Mesenchymal stem cell (in vitro differentiated cells and primary cell): ENCODE results near the gene SPATA13.

Source experiments
- DNase-seq: peaks from one replicate; pipeline ENCODE4 v3.0.0-alpha.2; 2013
- H2AFZ ChIP-seq: one replicate; pipeline ENCODE4 v1.6.1; 2013; ENCODE audit warnings: low read depth, mild to moderate bottlenecking, control low read depth, inconsistent platforms, low read length, moderate library complexity
- H2AK5ac ChIP-seq: 2 replicates; pipeline ENCODE4 v1.6.1; 2013; ENCODE audit warnings: low read length, moderate library complexity, mild to moderate bottlenecking, inconsistent platforms; ENCODE audit not compliant: severe bottlenecking
- H2BK120ac ChIP-seq: one replicate; pipeline ENCODE4 v1.6.1; 2013; ENCODE audit warnings: low read depth, mild to moderate bottlenecking, inconsistent platforms, low read length, moderate library complexity
- H2BK12ac ChIP-seq, 2 experiments: one replicate each; pipeline ENCODE4 v1.6.1; 2013; ENCODE audit warnings: inconsistent platforms in 2 of 2, low read length in 2 of 2, mild to moderate bottlenecking in 2 of 2, moderate library complexity in 2 of 2, control low read depth in 1 of 2
- H2BK15ac ChIP-seq: one replicate; pipeline ENCODE4 v1.6.1; 2013; ENCODE audit warnings: mild to moderate bottlenecking, low read depth, inconsistent platforms; ENCODE audit not compliant: poor library complexity, severe bottlenecking
- H2BK5ac ChIP-seq: 2 replicates; pipeline ENCODE4 v1.6.1; 2013; ENCODE audit warnings: low read depth, mild to moderate bottlenecking, low read length, control low read depth, inconsistent platforms; ENCODE audit not compliant: poor library complexity, severe bottlenecking
- H3K14ac ChIP-seq, 2 experiments: one replicate each; pipeline ENCODE4 v1.6.1; 2013; ENCODE audit warnings: inconsistent platforms in 2 of 2, low read length in 2 of 2, control low read depth in 1 of 2, mild to moderate bottlenecking in 1 of 2, moderate library complexity in 1 of 2
- H3K18ac ChIP-seq, 2 experiments: one replicate each; pipeline ENCODE4 v1.6.1; 2013; ENCODE audit warnings: inconsistent platforms in 2 of 2, low read length in 2 of 2, control low read depth in 1 of 2, low read depth in 1 of 2, mild to moderate bottlenecking in 1 of 2
- H3K23ac ChIP-seq, 2 experiments: one replicate each; pipeline ENCODE4 v1.6.1; 2013; ENCODE audit warnings: inconsistent platforms in 2 of 2, low read length in 2 of 2, mild to moderate bottlenecking in 2 of 2, moderate library complexity in 2 of 2, control low read depth in 1 of 2
- H3K27ac ChIP-seq: 2 replicates; pipeline ENCODE4 v1.5.1; 2013; ENCODE audit warnings: mild to moderate bottlenecking, moderate library complexity, low read length, control low read depth, inconsistent platforms; ENCODE audit not compliant: poor library complexity, severe bottlenecking
- H3K27me3 ChIP-seq, 2 experiments: 2 replicates each; pipeline versions ENCODE4 v1.6.1 to v1.7.0; 2013; ENCODE audit warnings: low read length in 2 of 2, mild to moderate bottlenecking in 2 of 2, moderate library complexity in 2 of 2, control low read depth in 1 of 2, inconsistent platforms in 1 of 2; ENCODE audit not compliant: control insufficient read depth in 1 of 2, insufficient read depth in 1 of 2
- H3K36me3 ChIP-seq, 2 experiments: 2 replicates each; pipeline versions ENCODE4 v1.6.1 to v1.7.0; 2013; ENCODE audit warnings: low read length in 2 of 2, control low read depth in 1 of 2, inconsistent platforms in 1 of 2, low read depth in 1 of 2, mild to moderate bottlenecking in 1 of 2; ENCODE audit not compliant: insufficient read depth in 2 of 2, control insufficient read depth in 1 of 2
- H3K4ac ChIP-seq, 2 experiments: one replicate each; pipeline ENCODE4 v1.6.1; 2013; ENCODE audit warnings: inconsistent platforms in 2 of 2, low read length in 2 of 2, mild to moderate bottlenecking in 2 of 2, moderate library complexity in 2 of 2, control low read depth in 1 of 2, low read depth in 1 of 2
- H3K4me1 ChIP-seq: 2 replicates; pipeline ENCODE4 v1.6.1; 2013; ENCODE audit warnings: low read depth, low read length, control low read depth; ENCODE audit not compliant: control insufficient read depth, insufficient read depth
- H3K4me2 ChIP-seq: 2 replicates; pipeline ENCODE4 v1.6.1; 2013; ENCODE audit warnings: low read length, mild to moderate bottlenecking, inconsistent platforms; ENCODE audit not compliant: poor library complexity, severe bottlenecking
- H3K4me3 ChIP-seq, 2 experiments: 2 replicates each; pipeline versions ENCODE4 v1.5.1 to v1.7.0; 2013; ENCODE audit warnings: low read length in 2 of 2, mild to moderate bottlenecking in 2 of 2, control low read depth in 1 of 2, low read depth in 1 of 2; ENCODE audit not compliant: insufficient read depth in 1 of 2
- H3K79me1 ChIP-seq: replicated peaks from 2 replicates; pipeline ENCODE4 v1.6.1; 2013; ENCODE audit warnings: mild to moderate bottlenecking, control low read depth, low read length, inconsistent platforms; ENCODE audit not compliant: poor library complexity, severe bottlenecking
- H3K9ac ChIP-seq: 2 replicates; pipeline ENCODE4 v1.7.0; 2013; ENCODE audit warnings: mild to moderate bottlenecking, low read length, moderate library complexity
- H3K9me3 ChIP-seq: 2 replicates; pipeline ENCODE4 v1.7.0; 2013; ENCODE audit warnings: mild to moderate bottlenecking, low read length; ENCODE audit not compliant: control insufficient read depth
- H4K8ac ChIP-seq: one replicate; pipeline ENCODE4 v1.6.1; 2013; ENCODE audit warnings: inconsistent platforms, mild to moderate bottlenecking, low read length, moderate library complexity
- H4K91ac ChIP-seq: one replicate; pipeline ENCODE4 v1.6.1; 2013; ENCODE audit warnings: mild to moderate bottlenecking, low read length, inconsistent platforms
- WGBS: methylation state at CpG from one replicate; pipeline ENCODE4 v1.1.7; 2013; ENCODE audit warnings: mixed read lengths; 5-methylcytosine and 5-hydroxymethylcytosine counted together

The SPATA13 gene

DNA sequence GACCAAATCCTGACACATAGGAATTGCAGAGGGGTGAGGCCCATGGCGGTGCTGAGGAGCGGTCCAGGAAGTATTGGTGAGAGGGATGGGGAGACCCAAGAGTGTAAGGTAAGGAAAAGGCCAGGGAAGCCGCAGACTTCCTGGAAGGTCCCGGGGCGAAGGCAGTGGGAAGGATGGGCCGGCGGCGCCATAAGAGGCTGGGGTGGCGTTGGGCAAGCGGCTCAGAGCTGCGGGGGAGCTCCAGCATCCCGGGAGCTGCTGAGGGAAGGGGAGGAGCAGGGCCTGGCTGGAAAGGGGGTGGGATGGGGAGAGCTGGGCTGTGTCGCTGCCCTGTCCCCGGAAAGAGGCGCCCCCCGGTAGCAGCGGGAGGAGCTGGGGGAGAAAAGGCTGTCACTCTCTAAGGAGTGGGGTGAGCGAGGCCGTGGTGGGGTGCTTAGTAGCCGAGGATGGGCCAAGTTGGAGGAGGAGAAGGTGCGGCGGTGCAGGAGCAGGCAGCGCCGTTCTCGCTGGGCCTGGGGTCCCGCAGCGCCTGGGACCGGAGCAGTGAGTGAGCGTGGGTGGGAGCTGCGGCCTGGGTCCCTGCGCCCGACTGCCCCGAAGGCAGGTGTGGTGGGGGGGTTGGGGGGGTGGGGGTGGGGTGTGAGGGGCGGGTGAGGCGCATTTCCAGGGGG lies 179.6 kb downstream of the SPATA13 start:
- no peak overlapping the region for H3K14ac ChIP-seq
- no peak overlapping the region for H2BK120ac ChIP-seq
- no peak overlapping the region for H2BK12ac ChIP-seq
- H3K36me3 ChIP-seq = no peaks in the 10 kb centered on the region
- no peaks in the 10 kb centered on the region for H3K79me1 ChIP-seq
- no peak overlapping the region for H2AFZ ChIP-seq
- H2BK5ac ChIP-seq = no peak overlapping the region
- H4K91ac ChIP-seq = no peak overlapping the region
- H3K4ac ChIP-seq = no peak overlapping the region
- no peaks in the 10 kb centered on the region for H3K27me3 ChIP-seq
- no peaks in the 10 kb centered on the region for H3K9me3 ChIP-seq
- no peak overlapping the region for H3K4me3 ChIP-seq
- no peak overlapping the region for H3K18ac ChIP-seq
- H2BK15ac ChIP-seq = no peak overlapping the region
- no peak overlapping the region for H4K8ac ChIP-seq
- no peak for DNase-seq
- H3K27ac ChIP-seq = no peak overlapping the region
- no peak overlapping the region for H3K9ac ChIP-seq
- H3K4me2 ChIP-seq = no peak overlapping the region
- 94% methylated on average over 16 of the region's 35 CpGs for WGBS
- no peak overlapping the region for H3K23ac ChIP-seq
- no peaks in the 10 kb centered on the region for H3K4me1 ChIP-seq
- H2AK5ac ChIP-seq = no peak overlapping the region

DNA sequence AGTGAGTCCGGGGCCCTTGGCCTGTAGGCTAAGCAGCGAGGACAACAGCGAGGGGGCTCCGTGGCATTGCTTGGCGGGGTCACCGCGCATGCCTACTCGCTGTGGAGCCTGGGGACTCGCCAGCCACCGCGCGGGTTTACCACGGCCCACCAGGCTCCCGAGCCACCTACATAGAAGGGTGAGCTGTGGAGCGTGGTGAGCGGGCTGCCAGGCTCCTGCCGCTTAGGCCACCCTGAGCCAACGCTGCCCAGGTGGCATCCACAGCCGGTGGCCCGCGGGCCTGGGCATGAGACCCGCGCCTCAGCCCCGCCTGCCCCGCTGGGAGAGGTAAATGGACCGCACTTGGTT lies 180.1 kb downstream of the SPATA13 start:
- Histone ChIP-seq H4K8ac (no peak overlapping the region), H2AK5ac (no peak overlapping the region), H2BK12ac (no peak overlapping the region), H3K23ac (no peak overlapping the region), H4K91ac (no peak overlapping the region), H3K9ac (no peak overlapping the region), H3K27me3 (no peaks in the 10 kb centered on the region), H3K18ac (no peak overlapping the region), H3K4me1 (no peaks in the 10 kb centered on the region), H3K27ac (no peak overlapping the region), H3K14ac (no peak overlapping the region), H3K9me3 (no peaks in the 10 kb centered on the region), H2BK5ac (no peak overlapping the region), H2AFZ (no peak overlapping the region), H3K36me3 (no peaks in the 10 kb centered on the region), H3K4ac (no peak overlapping the region), H2BK120ac (no peak overlapping the region), H3K4me3 (no peak overlapping the region), H2BK15ac (no peak overlapping the region), H3K4me2 (no peak overlapping the region), H3K79me1 (no peaks in the 10 kb centered on the region)
- 99% methylated on average over 17 of the region's 26 CpGs for WGBS
- DNase-seq = no peak

DNA sequence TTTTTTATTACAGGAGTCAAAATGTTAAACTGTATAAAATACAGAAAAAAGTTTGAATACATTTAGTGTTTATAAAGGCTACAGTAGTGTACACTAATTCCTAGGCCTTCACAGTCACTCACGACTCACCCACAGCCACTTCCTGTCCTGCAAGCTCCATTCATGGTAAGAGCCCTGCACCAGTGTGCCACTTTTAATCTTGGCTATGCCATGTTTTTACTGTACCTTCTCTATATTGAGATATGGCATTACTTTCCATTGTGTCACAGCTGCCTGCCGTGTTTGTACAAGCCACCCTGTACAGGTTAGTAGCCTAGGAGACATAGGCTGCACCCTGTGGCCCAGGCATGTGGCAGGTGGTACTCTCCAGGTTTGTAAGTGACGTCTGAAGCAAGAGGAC lies 180.9 kb downstream of the SPATA13 start:
- H2BK12ac ChIP-seq = no peak overlapping the region
- H3K27me3 ChIP-seq = no peaks in the 10 kb centered on the region
- no peak overlapping the region for H3K14ac ChIP-seq
- DNase-seq = peak; percentile 1
- no peaks in the 10 kb centered on the region for H3K4me1 ChIP-seq
- H3K9ac ChIP-seq = no peak overlapping the region
- no peak overlapping the region for H3K18ac ChIP-seq
- no peak overlapping the region for H3K23ac ChIP-seq
- H4K8ac ChIP-seq = no peak overlapping the region
- no peak overlapping the region for H2BK120ac ChIP-seq
- 49% methylated on average over 2 of the region's 3 CpGs for WGBS
- H3K36me3 ChIP-seq = no peaks in the 10 kb centered on the region
- H3K27ac ChIP-seq = no peak overlapping the region
- no peaks in the 10 kb centered on the region for H3K79me1 ChIP-seq
- H3K4me2 ChIP-seq = no peak overlapping the region
- H2AK5ac ChIP-seq = no peak overlapping the region
- H3K9me3 ChIP-seq = no peaks in the 10 kb centered on the region
- no peak overlapping the region for H4K91ac ChIP-seq
- H2BK15ac ChIP-seq = no peak overlapping the region
- H2AFZ ChIP-seq = no peak overlapping the region
- H3K4ac ChIP-seq = no peak overlapping the region
- no peak overlapping the region for H2BK5ac ChIP-seq
- H3K4me3 ChIP-seq = no peak overlapping the region

DNA sequence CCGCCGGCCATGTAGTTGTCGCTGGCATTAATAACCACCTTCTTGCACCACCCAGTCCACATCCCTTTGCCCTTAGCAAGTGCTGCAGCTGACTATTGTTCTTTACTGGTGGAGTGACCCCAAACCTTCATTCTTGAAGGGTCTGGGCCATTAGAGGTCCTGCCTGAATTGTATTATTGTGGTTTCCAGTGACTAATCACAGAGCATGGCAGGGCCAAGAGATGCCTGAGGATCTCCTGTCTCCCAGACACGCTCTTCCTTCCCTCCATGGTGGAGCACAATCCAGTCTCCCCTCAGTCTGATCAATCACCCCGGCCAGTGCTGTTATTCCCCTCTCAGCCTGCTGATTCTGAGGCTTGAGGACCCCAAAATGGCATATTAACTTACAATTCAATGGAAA lies 187.9 kb downstream of the SPATA13 start:
- H3K27ac ChIP-seq = no peak overlapping the region
- H3K79me1 ChIP-seq = no peaks in the 10 kb centered on the region
- H4K8ac ChIP-seq = no peak overlapping the region
- no peak overlapping the region for H2BK120ac ChIP-seq
- H3K4ac ChIP-seq = no peak overlapping the region
- H3K4me3 ChIP-seq = no peak overlapping the region
- no peak for DNase-seq
- H2BK5ac ChIP-seq = no peak overlapping the region
- no peak overlapping the region for H2BK15ac ChIP-seq
- no peak overlapping the region for H4K91ac ChIP-seq
- no peaks in the 10 kb centered on the region for H3K36me3 ChIP-seq
- H3K14ac ChIP-seq = no peak overlapping the region
- no peaks in the 10 kb centered on the region for H3K9me3 ChIP-seq
- no peak overlapping the region for H2BK12ac ChIP-seq
- H3K4me2 ChIP-seq = no peak overlapping the region
- no peak overlapping the region for H3K18ac ChIP-seq
- H2AK5ac ChIP-seq = no peak overlapping the region
- no peaks in the 10 kb centered on the region for H3K4me1 ChIP-seq
- WGBS = 75% methylated on average over 5 of the region's 5 CpGs
- no peak overlapping the region for H3K9ac ChIP-seq
- no peak overlapping the region for H2AFZ ChIP-seq
- no peak overlapping the region for H3K23ac ChIP-seq
- H3K27me3 ChIP-seq = peaks cover 4 to 5% of the 10 kb centered on the region in 2 experiments
